Neural cell (in vitro differentiated cells): ENCODE results near the gene CDR2. TPM values are rescaled to one million over a fixed set of nuclear protein-coding genes. Genes with fewer than 3 reads are reported as not detected.

Experiments used
- H2AFZ ChIP-seq: fragments of 200-600, 300-800 bp; sonication (generic), shearing (Covaris generic); 2 replicates; pipeline ENCODE4 v1.6.0; 2014; ENCODE audit warnings: low read depth, mild to moderate bottlenecking, antibody characterized with exemption, low read length, moderate library complexity
- H3F3A ChIP-seq: fragments of 200-600 bp; shearing (Covaris generic); 2 replicates; pipeline ENCODE4 v1.6.1; 2016; ENCODE audit warnings: mild to moderate bottlenecking, moderate library complexity, mixed read lengths, antibody characterized with exemption, low read length; ENCODE audit not compliant: insufficient read depth, poor library complexity, severe bottlenecking
- H3K27ac ChIP-seq: fragments of 200-600, 300-800 bp; sonication (generic), shearing (Covaris generic); 2 replicates; pipeline ENCODE4 v1.5.1; 2014; ENCODE audit warnings: mild to moderate bottlenecking, low read length, moderate library complexity
- H3K27me3 ChIP-seq: fragments of 300-800, 200-600 bp; sonication (generic), shearing (Covaris generic); 2 replicates; pipeline ENCODE4 v1.6.0; 2014; ENCODE audit warnings: mild to moderate bottlenecking, low read depth, low read length, moderate library complexity; ENCODE audit not compliant: insufficient read depth
- H3K36me3 ChIP-seq: fragments of 300-800, 200-600 bp; sonication (generic), shearing (Covaris generic); 2 replicates; pipeline ENCODE4 v1.5.1; 2014; ENCODE audit warnings: mild to moderate bottlenecking, antibody characterized with exemption, low read length, moderate library complexity; ENCODE audit not compliant: insufficient read depth
- H3K4me2 ChIP-seq: fragments of 300-800, 200-600 bp; sonication (generic), shearing (Covaris generic); 2 replicates; pipeline ENCODE4 v1.6.0; 2014; ENCODE audit warnings: mild to moderate bottlenecking, low read length
- H3K4me3 ChIP-seq: fragments of 300-800, 200-600 bp; sonication (generic), shearing (Covaris generic); 2 replicates; pipeline ENCODE4 v1.5.1; 2014; ENCODE audit warnings: mild to moderate bottlenecking, low read length, moderate library complexity
- H3K79me2 ChIP-seq: fragments of 200-600 bp; shearing (Covaris generic); replicated peaks from 2 replicates; pipeline ENCODE4 v1.6.0; 2014; ENCODE audit warnings: mild to moderate bottlenecking, low read length, moderate library complexity; ENCODE audit not compliant: insufficient read depth
- H3K9ac ChIP-seq: fragments of 300-800, 200-600 bp; sonication (generic), shearing (Covaris generic); 2 replicates; pipeline ENCODE4 v1.6.1; 2016; ENCODE audit warnings: mild to moderate bottlenecking, low read length, mixed read lengths
- H3K9me2 ChIP-seq: fragments of 200-600 bp; shearing (Covaris generic); 2 replicates; pipeline ENCODE4 v1.6.1; 2016; ENCODE audit warnings: mild to moderate bottlenecking, low read length, mixed read lengths; ENCODE audit not compliant: insufficient read depth
- H3K9me3 ChIP-seq: fragments of 200-600, 300-800 bp; sonication (generic), shearing (Covaris generic); 2 replicates; pipeline ENCODE4 v1.6.1; 2016; ENCODE audit warnings: mild to moderate bottlenecking, mixed run types, low read length, moderate library complexity, mixed read lengths
- H4K20me1 ChIP-seq: fragments of 200-600 bp; shearing (Covaris generic); 2 replicates; pipeline ENCODE4 v1.6.1; 2016; ENCODE audit warnings: mild to moderate bottlenecking, mixed run types; ENCODE audit not compliant: insufficient read depth
- CTCF ChIP-seq: fragments of 450-650 bp; IDR thresholded peaks from 2 replicates; pipeline ENCODE4 v1.5.1; 2014; ENCODE audit warnings: antibody characterized with exemption, mild to moderate bottlenecking, moderate library complexity; ENCODE audit not compliant: poor library complexity, severe bottlenecking
- EP300 ChIP-seq: fragments of 450-650 bp; conservative IDR thresholded peaks from 2 replicates; pipeline ENCODE4 v1.6.1; 2014; ENCODE audit warnings: antibody characterized with exemption, mild to moderate bottlenecking, moderate library complexity; ENCODE audit not compliant: poor library complexity, severe bottlenecking
- EZH2 ChIP-seq: fragments of 200-600, 300-800 bp; shearing (Covaris generic), sonication (generic); IDR thresholded peaks from 2 replicates; pipeline ENCODE4 v1.6.1; 2014; ENCODE audit warnings: antibody characterized with exemption, low read length, borderline replicate concordance, mild to moderate bottlenecking; ENCODE audit not compliant: insufficient read depth, poor library complexity, severe bottlenecking
- MXI1 ChIP-seq: fragments of 450-650 bp; conservative IDR thresholded peaks from 2 replicates; pipeline ENCODE4 v1.6.1; 2014; ENCODE audit warnings: antibody characterized with exemption, mild to moderate bottlenecking; ENCODE audit not compliant: poor library complexity, severe bottlenecking
- POLR2AphosphoS5 ChIP-seq: IDR thresholded peaks from 2 replicates; pipeline ENCODE4 v1.6.1; 2012
- RAD21 ChIP-seq: fragments of 450-650 bp; conservative IDR thresholded peaks from 2 replicates; pipeline ENCODE4 v1.6.1; 2014; ENCODE audit warnings: antibody characterized with exemption, mild to moderate bottlenecking, moderate library complexity
- REST ChIP-seq: IDR thresholded peaks from 2 replicates; pipeline ENCODE4 v1.6.1; 2012; ENCODE audit warnings: borderline replicate concordance
- SMC3 ChIP-seq: fragments of 450-650 bp; conservative IDR thresholded peaks from 2 replicates; pipeline ENCODE4 v1.6.1; 2014; ENCODE audit warnings: antibody characterized with exemption, mild to moderate bottlenecking, moderate library complexity; ENCODE audit not compliant: poor library complexity
- TAF1 ChIP-seq: IDR thresholded peaks from 2 replicates; pipeline ENCODE4 v1.6.1; 2012; ENCODE audit warnings: low read depth
- polyA plus RNA-seq: library from polyadenylated mRNA; depleted of rRNA; stranded (reverse); fragments of >200 nt; gene quantifications from 2 replicates; pipeline ENCODE4 v1.2.3, GENCODE V29; 2014

Gene CDR2
- polyA plus RNA-seq, 1 donor from 2014 or later, result 17.8 TPM

- TF ChIP-seq MXI1 (peak; percentile 82), TAF1 (no peak)
Observed at GRCh38 chr16:22321340-22322001, 52.9 kb downstream of the CDR2 start (continued).

GRCh38 chr16:22320572-22321339 lies 53.7 kb downstream of the CDR2 start:
- Histone ChIP-seq H4K20me1 (no peaks in the 10 kb centered on the region), H3K27me3 (no peaks in the 10 kb centered on the region), H2AFZ (no peak overlapping the region), H3K4me2 (no peak overlapping the region), H3K27ac (no peak overlapping the region), H3K79me2 (no peaks in the 10 kb centered on the region), H3K9ac (no peak overlapping the region), H3K36me3 (no peaks in the 10 kb centered on the region), H3K9me2 (no peaks in the 10 kb centered on the region), H3K4me3 (no peak overlapping the region), H3F3A (no peaks in the 10 kb centered on the region), H3K9me3 (no peaks in the 10 kb centered on the region)
- TF ChIP-seq CTCF (no peak), SMC3 (no peak), EZH2 (no peak)

- Histone ChIP-seq H3K9ac (no peak overlapping the region), H3K9me2 (no peaks in the 10 kb centered on the region), H3K4me3 (no peak overlapping the region), H3K9me3 (no peaks in the 10 kb centered on the region), H2AFZ (no peak overlapping the region), H3K27me3 (no peaks in the 10 kb centered on the region), H3K36me3 (no peaks in the 10 kb centered on the region), H3F3A (no peaks in the 10 kb centered on the region), H3K79me2 (no peaks in the 10 kb centered on the region), H4K20me1 (no peaks in the 10 kb centered on the region), H3K4me2 (no peak overlapping the region), H3K27ac (no peak overlapping the region)
- TF ChIP-seq REST, result no peak
- TF ChIP-seq TAF1, result no peak
- no peak for TF ChIP-seq CTCF
- TF ChIP-seq RAD21, result no peak
- no peak for TF ChIP-seq POLR2AphosphoS5
- no peak for TF ChIP-seq EZH2
- no peak for TF ChIP-seq SMC3
- no peak for TF ChIP-seq MXI1
- TF ChIP-seq EP300, result no peak
Observed at GRCh38 chr16:22318690-22319358, 55.6 kb downstream of the CDR2 start.
